HG03571 (cell line): Measurements from ENCODE around the gene LTB4R2.

ENCODE experiments used
- ATAC-seq: cut with Tn5 transposase; IDR thresholded peaks from one replicate; pipeline ENCODE4 v1.9.1; 2021; ENCODE audit not compliant: unreplicated experiment

LTB4R2 gene, protein sequence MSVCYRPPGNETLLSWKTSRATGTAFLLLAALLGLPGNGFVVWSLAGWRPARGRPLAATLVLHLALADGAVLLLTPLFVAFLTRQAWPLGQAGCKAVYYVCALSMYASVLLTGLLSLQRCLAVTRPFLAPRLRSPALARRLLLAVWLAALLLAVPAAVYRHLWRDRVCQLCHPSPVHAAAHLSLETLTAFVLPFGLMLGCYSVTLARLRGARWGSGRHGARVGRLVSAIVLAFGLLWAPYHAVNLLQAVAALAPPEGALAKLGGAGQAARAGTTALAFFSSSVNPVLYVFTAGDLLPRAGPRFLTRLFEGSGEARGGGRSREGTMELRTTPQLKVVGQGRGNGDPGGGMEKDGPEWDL

DNA sequence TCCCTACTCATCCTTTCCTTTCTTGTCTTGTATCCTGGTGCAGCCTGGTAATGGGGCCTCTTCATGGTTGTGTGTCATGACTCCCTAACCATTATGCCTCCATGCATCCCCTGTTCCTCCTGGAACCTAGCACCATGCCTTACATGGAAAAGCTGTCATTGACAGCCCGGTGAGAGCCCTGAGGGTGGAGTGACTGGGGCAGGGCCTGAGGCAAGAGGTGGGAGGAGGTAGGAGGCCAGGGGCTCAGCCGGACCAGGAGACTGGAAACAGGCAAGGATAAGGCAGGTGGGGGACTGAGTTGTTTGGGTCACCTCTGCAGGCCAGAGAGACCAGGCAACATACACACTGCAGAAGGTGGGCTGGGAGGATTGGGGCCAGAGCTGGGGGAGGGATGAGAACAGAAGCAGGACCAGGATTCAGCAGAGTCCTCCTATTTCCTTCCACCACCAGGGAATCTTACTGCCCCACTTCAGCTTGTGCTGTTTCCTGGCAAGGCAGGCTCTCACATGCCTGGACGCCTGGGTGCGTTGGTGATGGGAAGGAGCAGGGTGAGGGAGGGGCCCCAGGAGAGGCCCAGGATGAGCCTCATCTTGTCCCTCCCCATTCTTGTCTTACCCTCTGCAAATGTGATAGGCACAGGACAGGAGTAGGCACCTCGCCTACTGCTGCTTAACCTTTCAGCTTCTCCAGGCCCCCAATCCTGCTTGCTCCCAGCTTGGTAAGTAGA, at the start of gene LTB4R2:
Gene LTB4R2 (plus strand): TSS at position 603 of the 727 bp plus-strand sequence. CDS start 525 bp downstream, outside the sequence.
- ATAC-seq: no peak

DNA sequence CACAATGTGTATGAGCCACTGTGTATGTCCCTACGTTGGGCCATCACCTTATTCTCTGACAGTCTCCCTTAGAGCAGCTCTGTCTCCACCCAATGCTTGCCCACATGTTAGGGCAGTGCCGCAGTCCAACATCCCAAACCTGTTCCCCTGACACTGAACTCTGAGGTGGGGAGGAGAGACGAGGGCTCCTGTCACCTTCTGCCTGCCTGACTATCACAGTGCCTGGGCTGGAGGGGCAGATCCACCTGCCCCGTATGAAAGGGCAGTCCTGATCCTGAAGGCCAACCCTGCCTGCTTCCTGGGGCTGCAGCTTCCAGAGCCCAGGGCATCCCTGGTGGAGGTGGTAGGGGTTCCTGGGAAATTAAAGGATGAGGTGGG, 49.2 kb upstream of the LTB4R2 start:
- no peak for ATAC-seq

DNA sequence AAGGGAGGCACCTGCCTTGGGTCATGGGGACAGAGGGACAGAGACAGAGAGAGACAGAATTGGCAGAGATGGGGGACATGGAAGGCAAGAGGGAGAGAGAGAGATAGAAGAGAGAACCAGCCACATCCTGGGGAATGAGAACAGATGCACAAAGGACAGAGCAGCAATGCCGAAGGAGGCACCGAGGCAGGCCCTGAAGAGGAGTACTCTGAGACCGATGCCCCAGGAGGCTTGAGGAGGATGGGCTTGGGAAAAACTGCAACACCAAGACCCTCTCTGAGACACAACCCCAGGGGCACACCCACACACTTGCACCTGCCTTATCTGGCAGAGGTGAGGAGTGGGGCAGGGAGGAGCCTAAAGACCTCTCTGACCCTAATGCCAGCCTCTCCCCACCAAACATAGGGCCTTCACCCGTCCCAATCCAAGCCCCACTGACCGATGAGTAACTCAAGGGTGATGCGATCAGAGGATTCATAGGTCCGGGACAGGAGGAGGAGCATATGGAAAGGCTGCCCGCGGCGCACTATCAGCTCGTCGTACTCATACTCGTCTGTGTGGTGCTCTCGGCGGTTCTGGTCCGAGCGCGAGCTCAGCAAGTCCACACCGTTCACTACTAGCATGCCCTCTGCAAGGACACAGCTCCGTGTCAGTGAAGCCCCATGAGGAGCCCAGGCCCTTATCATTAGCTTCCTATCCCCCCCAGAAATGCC, 48.5 kb upstream of the LTB4R2 start:
- no peak for ATAC-seq

DNA sequence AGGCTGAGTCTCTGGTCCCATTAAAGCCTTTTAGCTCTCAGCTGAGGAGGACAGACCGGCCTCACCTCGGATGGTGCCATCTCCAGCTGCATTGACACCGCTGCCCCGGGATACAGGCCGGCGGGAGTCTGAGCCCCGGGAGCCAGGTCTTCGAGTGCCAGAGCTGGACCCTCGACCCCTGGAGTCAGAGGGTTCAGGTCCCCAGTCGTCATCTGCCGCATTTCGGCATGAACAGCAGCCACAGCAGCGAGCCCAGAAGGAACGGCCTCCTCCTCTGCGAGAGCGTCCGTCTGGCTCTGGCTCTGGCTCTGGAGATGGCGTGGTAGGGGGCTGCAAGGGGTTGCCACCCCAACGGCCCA, 48.0 kb upstream of the LTB4R2 start:
- no peak for ATAC-seq

DNA sequence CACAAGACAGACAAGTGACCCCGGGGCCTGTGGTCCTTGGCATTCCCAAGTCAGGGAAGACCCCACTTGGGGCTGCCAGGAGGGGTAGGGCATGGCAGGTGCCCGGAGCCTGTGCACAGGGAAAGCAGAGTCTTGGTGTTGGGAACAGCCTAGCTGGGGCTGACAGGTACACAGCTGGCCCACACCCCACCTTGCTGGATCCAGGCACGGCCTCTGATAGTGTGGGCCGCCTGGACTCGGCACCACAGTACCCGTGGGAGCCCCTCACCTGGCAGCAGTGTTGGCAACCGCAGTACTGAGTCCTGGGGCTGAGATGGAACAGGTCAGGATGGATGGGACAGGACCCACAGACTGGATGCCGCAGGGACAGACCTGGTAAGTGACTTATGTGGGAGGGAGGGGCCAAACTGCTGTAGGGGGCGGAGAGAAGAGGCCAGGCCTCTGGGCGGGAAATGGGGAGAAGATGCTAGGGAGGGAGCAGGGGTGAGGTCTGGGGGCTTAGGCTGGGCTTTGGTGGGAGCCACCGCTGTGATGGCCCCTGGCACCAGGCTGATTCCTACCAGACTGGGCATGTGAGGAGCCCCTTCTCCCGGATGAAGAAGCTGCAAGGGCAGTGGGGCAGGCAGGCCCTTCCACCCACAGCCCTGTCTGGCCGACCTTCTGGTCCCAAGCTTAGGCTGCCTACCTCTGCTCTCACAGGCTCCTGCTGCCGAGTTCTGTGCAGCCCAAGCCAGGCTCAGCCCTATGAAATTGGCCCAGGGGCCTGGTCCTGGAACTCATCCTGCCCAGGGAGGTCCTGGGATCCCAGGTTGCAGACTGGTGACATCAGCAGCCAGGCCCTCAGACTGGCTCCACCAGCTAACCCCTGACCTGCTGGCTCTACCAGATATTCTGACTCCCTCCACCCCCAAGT, 46.9 kb upstream of the LTB4R2 start, which contains the start of gene TGM1:
Gene TGM1 (minus strand): TSS at position 357 of the 913 bp plus-strand sequence. CDS start 825 bp downstream, outside the sequence.
- no peak for ATAC-seq

DNA sequence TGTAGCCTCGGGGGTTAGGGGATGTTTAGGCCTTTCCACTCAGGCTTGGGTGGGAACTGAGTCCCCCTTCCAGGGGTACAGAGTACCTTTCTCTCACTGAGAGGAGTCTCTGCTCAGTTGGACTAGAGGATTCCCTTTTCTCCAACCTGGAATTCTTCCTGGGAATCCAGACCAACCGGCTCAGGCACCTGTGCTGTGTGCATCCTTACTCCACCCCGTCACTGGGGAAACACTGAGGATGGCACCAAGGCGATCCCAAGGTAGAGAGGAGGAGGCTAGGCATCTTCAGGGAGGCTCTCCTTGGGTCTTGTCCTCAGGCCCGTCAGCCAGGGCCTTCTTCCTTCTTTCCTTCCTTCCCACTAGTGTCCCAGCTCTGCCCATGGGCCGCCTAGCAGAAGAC, 46.1 kb upstream of the LTB4R2 start:
- no peak for ATAC-seq

DNA sequence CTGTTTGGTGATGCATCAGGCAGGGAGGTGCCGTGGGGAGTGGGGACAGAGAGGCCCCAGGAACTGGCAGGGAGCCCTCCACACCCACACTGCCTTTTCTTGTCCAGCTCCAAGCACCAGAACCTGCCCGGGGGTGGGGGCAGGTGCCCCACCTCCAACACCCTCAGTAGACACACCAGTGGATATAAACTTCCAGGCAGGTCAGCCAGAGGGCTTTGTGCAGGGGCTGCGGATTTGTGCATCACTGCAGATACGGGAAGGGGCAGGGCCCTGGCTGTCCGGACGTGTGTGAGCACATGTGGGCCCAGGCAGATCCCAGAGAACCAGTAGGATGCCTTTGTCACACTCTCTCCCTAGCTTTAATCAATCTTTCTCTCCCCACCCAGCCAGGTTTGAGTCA, 45.6 kb upstream of the LTB4R2 start:
- no peak for ATAC-seq

DNA sequence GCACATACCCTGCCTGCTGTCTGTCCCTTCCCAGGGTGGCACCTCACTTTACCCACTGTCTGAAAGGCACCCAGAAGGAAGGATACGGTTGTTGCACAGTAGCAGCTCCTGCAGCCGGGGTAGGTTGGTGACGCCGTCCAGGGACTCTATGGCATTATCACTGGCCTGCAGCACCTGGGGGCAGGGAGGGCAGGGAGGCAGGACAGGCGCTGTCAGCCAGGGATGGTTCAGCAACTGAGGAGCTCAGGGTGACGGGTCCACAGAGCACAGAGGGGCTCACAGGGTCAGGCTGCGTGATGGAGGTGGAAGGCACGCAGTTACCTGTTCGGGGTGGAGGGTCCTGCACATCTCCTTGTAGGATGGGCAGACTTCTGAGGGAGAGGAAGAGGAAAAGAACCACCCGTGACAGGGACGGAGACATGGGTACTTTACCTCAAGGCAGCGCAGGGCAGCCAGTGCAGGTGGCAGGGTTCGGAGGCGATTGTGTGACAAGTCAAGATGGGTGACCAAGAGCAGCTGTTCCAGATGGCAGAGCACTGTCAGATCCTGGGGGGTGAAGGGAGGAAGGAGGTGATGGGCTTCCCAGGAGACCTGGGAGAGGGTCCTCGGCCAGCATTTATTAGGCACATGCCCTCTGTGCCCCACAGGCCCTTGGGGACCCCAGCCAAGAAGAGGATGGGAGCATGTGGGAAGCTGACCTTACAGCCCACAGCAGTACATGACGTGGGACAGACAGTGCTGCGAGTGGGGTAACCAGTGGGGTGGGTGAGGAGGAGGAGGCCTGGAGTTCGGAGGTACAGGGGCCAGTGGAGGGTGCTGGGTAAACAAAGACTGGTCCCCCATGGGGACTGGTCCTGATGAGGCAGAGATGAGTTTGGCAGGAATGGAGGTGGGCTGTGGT, 43.3 kb upstream of the LTB4R2 start:
- ATAC-seq: no peak

DNA sequence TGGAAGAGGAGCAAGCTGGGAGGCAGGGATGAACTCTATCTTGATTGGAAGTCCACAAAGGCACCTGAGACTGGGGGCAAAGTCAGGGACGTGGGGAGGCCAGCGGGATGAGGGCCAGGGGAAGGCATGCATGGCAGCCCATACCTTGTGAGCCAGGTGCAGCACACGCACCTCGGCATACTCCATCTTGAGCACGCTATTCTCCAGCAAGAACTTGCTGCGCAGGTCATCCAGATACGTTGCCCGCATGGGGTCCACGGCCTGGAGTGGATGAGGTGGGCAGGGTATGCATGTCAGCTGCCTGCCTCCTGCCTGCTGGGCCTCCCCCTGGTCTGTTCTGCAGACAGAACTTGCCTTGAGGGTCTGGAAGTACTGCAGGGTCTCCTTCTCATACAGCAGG, 42.4 kb upstream of the LTB4R2 start:
- ATAC-seq: no peak

DNA sequence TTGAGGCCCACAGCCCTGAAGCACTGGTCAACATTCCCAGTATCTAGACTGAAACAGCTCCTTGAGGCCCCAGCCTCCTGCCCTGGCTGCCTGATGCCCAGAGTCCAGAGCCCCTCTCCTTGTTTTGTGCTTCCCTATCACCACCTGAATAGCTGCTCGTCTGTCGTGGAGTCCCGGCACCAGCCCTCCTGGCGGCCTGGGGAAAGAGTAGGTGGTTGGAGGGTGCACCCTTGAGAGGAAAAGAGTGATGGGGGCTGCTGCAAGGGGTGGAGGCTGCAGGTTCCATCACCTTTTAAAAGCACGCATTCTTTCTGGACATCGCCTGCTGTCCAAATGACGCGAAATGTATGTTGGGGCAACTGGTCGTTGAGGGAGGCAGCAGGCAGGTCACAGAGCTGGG, 41.7 kb upstream of the LTB4R2 start:
- ATAC-seq: no peak

DNA sequence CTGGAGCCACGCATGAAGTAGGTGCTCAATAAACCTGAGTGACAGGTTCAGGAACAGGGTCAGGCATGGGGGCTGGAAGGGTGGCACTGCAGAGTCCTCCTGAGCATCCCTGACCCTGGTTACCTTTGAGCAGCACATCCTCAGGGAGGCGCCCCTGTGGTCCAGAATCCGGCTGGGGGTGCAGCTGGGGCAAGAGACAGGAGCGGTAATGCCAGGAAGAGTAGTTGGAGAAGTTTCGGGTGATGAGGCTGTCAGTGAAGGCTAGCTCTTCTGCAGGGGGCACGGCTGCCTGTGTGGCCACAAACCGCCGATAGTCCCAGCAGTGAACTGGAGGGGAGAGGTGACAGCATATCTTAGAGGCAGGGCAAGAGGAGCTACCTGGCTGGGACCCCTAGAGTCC, 40.6 kb upstream of the LTB4R2 start:
- no peak for ATAC-seq

DNA sequence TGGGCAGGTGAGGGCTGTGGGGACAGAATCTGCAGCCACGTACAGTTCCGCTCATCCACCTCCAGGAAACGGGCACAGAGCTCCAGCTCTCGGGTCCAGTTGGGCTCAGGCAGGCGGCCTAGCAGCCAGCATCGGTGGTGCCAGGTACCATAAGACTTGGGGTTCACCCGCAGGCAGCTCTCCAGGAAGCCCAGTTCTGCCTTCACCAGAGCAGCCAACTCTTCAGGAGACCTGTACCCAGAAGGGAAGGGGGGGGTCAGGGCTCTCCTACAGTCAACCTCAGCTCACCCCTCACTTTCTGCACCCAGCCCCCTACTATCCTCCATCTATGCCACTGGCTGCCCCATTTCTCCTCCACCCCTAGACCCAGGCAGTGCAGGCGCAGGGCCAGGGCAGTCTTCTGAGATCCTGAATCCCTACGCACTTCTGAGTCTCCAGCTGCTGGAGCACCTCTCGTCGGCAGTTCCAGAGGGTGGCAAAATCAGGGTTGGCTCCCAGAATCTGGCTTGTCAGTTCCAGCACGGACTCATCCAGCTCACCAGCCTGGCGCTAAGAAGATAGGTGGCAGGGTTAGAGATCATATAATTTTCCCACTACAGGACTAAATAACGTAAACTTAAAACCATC, 39.9 kb upstream of the LTB4R2 start:
- no peak for ATAC-seq

DNA sequence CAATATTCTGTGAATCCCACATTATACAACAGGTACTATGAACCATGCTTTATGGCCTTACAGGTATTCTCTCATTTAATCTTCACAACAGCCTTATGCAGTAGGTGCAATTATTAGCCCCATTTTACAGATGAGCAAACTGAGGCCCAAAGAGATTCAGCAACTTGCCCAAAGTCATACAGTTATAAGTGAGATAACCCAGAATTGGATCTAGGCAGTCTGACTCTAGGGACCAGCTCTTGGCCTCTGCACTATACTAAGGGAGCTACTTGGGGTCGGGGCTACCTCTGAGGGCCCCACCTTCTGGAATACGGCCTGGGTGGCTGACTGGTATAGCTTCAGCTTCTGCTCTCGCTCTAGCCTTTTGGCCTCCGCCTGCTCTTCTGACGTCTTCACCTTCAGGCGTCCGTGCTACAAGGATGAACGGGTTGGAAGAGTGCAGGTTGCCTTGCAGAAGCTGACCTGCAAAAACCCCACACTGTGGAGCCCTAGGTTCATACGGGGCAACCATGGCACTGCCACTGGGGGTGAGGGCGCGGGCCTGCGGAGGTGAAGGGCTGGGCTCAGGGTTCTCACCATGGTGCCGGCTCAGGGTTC, 39.3 kb upstream of the LTB4R2 start:
- ATAC-seq: no peak

DNA sequence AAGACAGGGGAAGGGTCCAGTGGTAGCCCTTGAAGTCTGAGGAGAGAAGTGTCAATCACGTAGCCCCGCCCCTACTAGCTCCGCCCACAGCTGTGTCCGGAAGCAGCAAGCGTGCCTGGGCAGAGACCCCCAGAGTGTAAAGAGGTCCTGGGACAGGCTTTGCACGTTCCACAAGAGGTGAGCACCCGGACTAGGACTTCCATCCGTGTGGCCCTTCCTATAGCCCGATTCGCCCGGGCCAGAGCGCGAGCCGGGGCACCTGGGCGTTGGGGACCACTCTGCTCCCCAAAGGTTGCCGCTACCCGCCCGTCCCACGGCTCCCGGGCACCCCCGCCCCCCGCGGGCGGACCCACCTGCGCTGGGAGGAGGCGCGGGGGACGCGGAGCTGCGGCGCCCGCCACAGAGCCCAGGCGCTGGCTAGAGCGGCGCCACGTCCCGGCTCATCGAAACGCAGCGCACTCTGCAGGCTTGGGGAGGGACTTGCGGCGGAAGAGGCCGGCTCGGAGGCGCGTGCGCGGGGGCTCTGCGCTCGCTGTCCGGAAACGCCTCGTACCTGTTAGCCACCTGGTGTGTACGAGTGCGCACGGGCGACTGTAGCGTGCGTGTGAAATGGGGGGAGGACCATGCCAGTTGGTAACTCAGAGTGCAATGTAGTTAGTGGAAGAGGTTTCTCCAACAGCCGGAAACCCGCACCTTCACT, 38.7 kb upstream of the LTB4R2 start, which contains the start of gene RABGGTA:
Gene RABGGTA (minus strand): TSS at position 464 of the 700 bp plus-strand sequence. CDS start 482 bp downstream, outside the sequence.
- ATAC-seq: peak; percentile 75

DNA sequence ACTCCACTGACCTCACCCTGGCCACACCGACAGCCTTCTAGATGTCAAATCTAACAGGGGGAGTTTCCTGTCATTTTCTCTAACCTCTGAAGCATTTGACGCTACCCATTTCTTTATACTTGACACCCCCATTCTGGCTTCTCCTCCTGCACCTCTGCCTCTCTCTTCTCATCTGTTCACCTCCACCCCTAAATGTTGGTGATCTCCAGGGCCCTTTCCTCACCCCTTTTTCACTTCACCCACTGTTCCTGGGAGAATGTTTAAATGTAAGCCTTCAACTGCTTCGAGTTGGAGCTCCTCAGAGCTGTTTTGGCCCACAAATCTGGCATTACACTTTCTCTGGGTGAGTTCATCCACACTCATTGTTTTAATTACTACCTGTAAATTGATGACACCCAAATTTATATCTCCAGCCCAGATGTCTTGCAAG, 38.1 kb upstream of the LTB4R2 start:
- no peak for ATAC-seq

DNA sequence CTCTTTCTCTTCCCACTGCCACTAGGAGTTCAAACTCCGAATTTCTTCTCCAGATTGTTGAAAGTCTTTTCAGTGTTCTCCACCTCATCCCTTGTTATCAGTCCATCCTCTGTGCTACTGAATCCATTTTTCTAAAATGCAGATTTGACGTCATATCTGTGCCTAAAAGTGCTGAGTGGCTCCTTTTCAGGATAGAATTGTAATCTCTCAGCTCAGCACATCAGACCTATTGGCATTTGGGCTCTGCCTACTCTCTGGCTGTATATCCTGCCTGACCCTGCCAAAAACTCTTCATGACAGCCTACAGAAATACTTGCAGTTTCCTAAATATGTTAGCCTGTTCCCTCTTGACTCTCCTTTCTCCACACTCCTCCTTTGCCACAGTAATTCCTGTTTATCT, 37.5 kb upstream of the LTB4R2 start:
- ATAC-seq: no peak

DNA sequence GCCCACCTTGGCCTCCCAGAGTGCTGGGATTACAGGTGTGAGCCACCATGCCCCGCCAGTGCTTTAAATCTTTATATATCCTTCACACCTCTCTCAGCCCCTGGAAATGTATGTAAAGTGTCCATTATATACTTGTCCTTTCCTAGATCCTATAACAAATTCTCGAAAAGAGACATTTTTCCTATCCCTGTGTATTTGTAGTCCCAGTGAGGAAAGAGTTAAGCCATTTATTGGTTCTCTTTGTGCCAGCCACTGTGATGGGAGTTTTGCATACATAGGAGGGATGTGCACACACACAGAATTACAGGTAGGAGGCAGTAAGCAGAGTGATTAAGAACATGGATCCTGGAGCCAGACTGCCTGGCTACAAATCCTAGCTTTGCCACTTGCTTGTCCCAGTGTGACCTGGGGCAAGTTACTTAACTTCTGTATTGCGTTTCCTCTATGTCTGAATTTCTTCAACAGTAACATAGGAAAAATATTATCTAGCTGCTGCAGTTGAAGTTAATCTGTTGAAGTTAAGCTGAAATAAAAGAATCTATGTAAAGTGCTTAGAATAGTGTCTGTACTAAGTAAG, 36.4 kb upstream of the LTB4R2 start:
- no peak for ATAC-seq

DNA sequence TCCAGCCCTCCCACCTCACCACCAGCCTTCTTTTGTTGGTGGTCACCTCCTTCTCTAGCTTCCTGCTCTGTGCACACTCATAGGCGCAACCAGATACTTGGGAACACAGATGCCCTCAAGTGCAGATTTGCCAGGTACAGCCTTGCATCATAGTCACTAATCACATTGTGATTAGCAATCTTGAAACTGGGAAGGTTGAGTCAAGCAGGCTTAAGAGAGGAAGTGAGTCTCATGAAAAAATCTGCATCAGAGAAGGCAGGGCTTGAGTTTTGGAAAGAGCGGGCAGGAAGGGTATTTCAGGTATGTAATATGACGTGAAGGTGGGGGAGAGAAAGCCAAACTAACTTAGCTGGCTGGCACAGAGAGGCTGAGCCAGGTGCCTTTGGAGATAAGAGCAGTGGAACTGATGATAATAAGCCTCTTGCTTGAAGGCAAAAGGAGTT, 35.8 kb upstream of the LTB4R2 start:
- peak; percentile 33 for ATAC-seq
